ENCODE data around the gene MBP.

DNA sequence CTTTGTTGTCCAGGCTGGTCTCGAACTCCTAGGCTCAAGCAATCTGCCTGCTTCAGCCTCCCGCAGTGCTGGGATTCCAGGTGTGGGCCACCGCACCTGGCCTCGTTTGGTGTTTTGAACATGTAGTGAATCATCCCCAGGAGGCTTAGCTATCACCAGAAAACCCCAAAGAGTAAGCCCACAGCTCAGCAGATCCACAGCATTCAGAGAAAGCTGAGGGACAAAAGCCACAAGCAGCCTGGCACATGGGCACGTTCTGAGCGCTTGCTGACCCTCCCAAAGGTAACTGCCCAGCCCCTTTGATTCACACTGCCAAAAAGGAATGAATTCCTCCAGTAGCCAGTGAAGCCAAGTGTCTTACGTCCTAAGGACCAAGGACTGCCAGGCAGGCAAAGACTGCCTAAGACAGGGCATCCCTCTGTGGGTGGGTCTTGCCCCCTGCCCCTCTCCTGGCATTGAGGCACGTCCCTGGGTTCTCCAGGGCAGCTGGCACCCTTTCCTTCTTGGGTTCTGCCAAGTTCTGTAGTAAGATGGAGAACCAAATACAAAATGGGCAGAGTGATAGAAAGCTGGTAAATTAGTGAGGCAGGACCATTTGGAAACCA is 31.7 kb downstream of the MBP start:
- no peak for TF ChIP-seq POLR2A (IDR thresholded peaks at IDR 0.05)
- TF ChIP-seq, protein P1, sequence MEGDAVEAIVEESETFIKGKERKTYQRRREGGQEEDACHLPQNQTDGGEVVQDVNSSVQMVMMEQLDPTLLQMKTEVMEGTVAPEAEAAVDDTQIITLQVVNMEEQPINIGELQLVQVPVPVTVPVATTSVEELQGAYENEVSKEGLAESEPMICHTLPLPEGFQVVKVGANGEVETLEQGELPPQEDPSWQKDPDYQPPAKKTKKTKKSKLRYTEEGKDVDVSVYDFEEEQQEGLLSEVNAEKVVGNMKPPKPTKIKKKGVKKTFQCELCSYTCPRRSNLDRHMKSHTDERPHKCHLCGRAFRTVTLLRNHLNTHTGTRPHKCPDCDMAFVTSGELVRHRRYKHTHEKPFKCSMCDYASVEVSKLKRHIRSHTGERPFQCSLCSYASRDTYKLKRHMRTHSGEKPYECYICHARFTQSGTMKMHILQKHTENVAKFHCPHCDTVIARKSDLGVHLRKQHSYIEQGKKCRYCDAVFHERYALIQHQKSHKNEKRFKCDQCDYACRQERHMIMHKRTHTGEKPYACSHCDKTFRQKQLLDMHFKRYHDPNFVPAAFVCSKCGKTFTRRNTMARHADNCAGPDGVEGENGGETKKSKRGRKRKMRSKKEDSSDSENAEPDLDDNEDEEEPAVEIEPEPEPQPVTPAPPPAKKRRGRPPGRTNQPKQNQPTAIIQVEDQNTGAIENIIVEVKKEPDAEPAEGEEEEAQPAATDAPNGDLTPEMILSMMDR (IDR thresholded peaks at IDR 0.05) = no peak

Measured in lower leg skin (tissue), 3 donors.